ACC112 (cell line): ENCODE data around the gene MTFR1L.

Source experiments
- H2AFZ ChIP-seq: fragments of 200-600 bp; sonication (generic); one replicate; pipeline ENCODE4 v1.6.0; 2017; ENCODE audit warnings: antibody characterized with exemption, low read length; ENCODE audit not compliant: unreplicated experiment
- H3K27ac ChIP-seq: fragments of 200-600 bp; sonication (generic); 2 replicates; pipeline ENCODE4 v1.5.1; 2014; ENCODE audit warnings: low read depth, mild to moderate bottlenecking, antibody characterized with exemption, low read length, moderate library complexity
- H3K27me3 ChIP-seq: fragments of 200-600 bp; sonication (generic); 2 replicates; pipeline ENCODE4 v1.6.1; 2014; ENCODE audit warnings: mild to moderate bottlenecking, antibody characterized with exemption, low read length, moderate library complexity, mixed read lengths; ENCODE audit not compliant: insufficient read depth
- H3K36me3 ChIP-seq: fragments of 200-600 bp; sonication (generic); 2 replicates; pipeline ENCODE4 v1.6.1; 2016; ENCODE audit warnings: mild to moderate bottlenecking, antibody characterized with exemption, low read length, moderate library complexity, mixed read lengths; ENCODE audit not compliant: insufficient read depth
- H3K4me1 ChIP-seq: fragments of 200-600 bp; sonication (generic); one replicate; pipeline ENCODE4 v1.6.1; 2016; ENCODE audit warnings: low read length, mixed read lengths; ENCODE audit not compliant: insufficient read depth, unreplicated experiment, control insufficient read depth
- H3K4me3 ChIP-seq: fragments of 200-600 bp; sonication (generic); 2 replicates; pipeline ENCODE4 v1.5.1; 2014; ENCODE audit warnings: mild to moderate bottlenecking, low read depth, low read length
- H3K79me2 ChIP-seq: fragments of 200-600 bp; sonication (generic); one replicate; pipeline ENCODE4 v1.6.0; 2016; ENCODE audit warnings: low read length; ENCODE audit not compliant: control insufficient read depth, unreplicated experiment, insufficient read depth

The MTFR1L gene

DNA sequence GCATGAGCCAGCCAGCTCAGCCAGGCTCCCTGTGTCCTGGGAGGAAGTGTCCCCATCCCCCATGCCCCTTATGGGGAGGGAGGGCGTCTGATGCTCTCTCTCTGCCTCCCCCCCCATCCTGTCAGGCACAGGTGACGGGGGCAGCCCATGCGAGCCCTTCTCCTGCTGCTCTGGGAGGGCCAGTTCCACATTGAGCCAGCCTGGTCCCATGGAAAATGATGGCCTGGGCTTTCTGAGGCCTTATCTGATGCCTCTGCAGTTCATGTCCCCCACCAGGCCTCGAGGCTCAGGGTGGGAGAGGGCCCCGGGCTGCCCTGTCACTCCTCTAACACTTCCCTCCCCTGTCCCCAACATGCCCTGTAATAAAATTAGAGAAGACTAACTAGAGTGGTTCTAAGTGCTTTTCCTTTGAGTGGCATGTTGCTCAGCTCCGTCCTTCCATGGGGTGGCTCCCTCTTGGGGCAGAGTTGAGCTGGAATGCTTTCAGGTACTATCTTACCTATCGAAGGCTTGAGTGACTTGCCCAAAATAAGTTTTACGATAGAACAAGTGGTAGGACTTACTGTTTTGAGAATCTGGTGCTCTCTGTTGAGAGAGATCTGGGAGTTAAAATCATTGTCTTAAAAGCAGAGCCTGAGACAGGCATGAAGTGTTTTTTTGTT lies 1.8 kb upstream of the MTFR1L start:
- Histone ChIP-seq H3K27ac (0 out of 2 replicates have a peak overlapping the region, but pooled peaks have one; percentile 2), H3K27me3 (no peaks in the 10 kb centered on the region), H3K36me3 (no peaks in the 10 kb centered on the region), H3K4me3 (peak overlapping the region; percentile 88; the same call in 1 of the 2 replicates), H2AFZ (no peak overlapping the region), H3K4me1 (peaks cover 29% of the 10 kb centered on the region), H3K79me2 (peaks cover 29% of the 10 kb centered on the region)

DNA sequence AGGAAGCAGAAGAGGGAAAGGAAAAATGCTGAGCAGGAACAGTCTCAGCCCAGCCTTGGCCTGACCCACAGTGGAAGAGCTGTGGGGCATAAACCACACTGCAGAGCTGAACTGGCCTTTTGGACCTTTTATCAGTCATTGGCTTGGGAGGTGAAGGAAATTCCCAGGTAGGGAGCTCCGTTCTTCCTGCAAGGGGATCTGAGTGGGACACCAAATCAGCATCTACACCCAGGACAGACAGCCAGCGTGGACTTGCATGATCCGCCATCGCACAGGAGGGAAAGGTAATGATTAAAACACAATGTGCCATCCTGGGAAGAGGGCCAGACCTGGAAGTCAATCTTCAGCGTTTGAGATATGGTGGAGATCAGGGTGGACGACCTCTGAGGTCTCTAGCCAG lies 1.2 kb upstream of the MTFR1L start:
- Histone ChIP-seq H3K27me3 (no peaks in the 10 kb centered on the region), H3K27ac (0 out of 2 replicates have a peak overlapping the region, but pooled peaks have one; percentile 2), H3K36me3 (no peaks in the 10 kb centered on the region), H2AFZ (no peak overlapping the region), H3K79me2 (peaks cover 34% of the 10 kb centered on the region), H3K4me3 (peak overlapping the region; percentile 88), H3K4me1 (peaks cover 29% of the 10 kb centered on the region)

GRCh38 chr1:25820247-25821111 lies 725 bp downstream of the MTFR1L start:
- Histone ChIP-seq H3K4me3 (peak overlapping the region; percentile 88), H3K4me1 (peaks cover 29% of the 10 kb centered on the region), H3K79me2 (peaks cover 34% of the 10 kb centered on the region), H3K36me3 (no peaks in the 10 kb centered on the region), H3K27ac (peak overlapping the region; percentile 71), H2AFZ (peak overlapping the region; percentile 78), H3K27me3 (no peaks in the 10 kb centered on the region)

GRCh38 chr1:25821112-25821476 lies 1.3 kb downstream of the MTFR1L start:
- no peak overlapping the region for H2AFZ ChIP-seq
- no peaks in the 10 kb centered on the region for H3K36me3 ChIP-seq
- no peaks in the 10 kb centered on the region for H3K27me3 ChIP-seq
- peaks cover 34% of the 10 kb centered on the region for H3K79me2 ChIP-seq
- peak overlapping the region; percentile 6; the same call in 1 of the 2 replicates for H3K27ac ChIP-seq
- H3K4me1 ChIP-seq, result peaks cover 29% of the 10 kb centered on the region
- peak overlapping the region; percentile 88 for H3K4me3 ChIP-seq

- Histone ChIP-seq H2AFZ (no peak overlapping the region), H3K79me2 (peaks cover 34% of the 10 kb centered on the region), H3K4me1 (peaks cover 29% of the 10 kb centered on the region), H3K4me3 (peak overlapping the region; percentile 88), H3K27me3 (no peaks in the 10 kb centered on the region), H3K27ac (no peak overlapping the region), H3K36me3 (no peaks in the 10 kb centered on the region)
Measured at GRCh38 chr1:25821630-25822091, 1.9 kb downstream of the MTFR1L start.

- Histone ChIP-seq H3K27me3 (no peaks in the 10 kb centered on the region), H2AFZ (no peak overlapping the region), H3K4me3 (no peak overlapping the region), H3K4me1 (peaks cover 13% of the 10 kb centered on the region), H3K27ac (no peak overlapping the region), H3K79me2 (peaks cover 27% of the 10 kb centered on the region), H3K36me3 (peaks cover 22% of the 10 kb centered on the region; the same call in 1 of the 2 replicates)
Measured at GRCh38 chr1:25825605-25826004, 5.9 kb downstream of the MTFR1L start.

GRCh38 chr1:25826571-25826970 lies 6.8 kb downstream of the MTFR1L start:
- no peaks in the 10 kb centered on the region for H3K27me3 ChIP-seq
- H2AFZ ChIP-seq, result no peak overlapping the region
- no peak overlapping the region for H3K27ac ChIP-seq
- peaks cover 6% of the 10 kb centered on the region for H3K4me1 ChIP-seq
- peaks cover 18% of the 10 kb centered on the region for H3K79me2 ChIP-seq
- H3K4me3 ChIP-seq, result no peak overlapping the region
- peaks cover 29% of the 10 kb centered on the region; the same call in 1 of the 2 replicates for H3K36me3 ChIP-seq

GRCh38 chr1:25828491-25828890 lies 8.7 kb downstream of the MTFR1L start:
- H3K27ac ChIP-seq, result no peak overlapping the region
- no peak overlapping the region for H2AFZ ChIP-seq
- H3K79me2 ChIP-seq, result peaks cover under 1% of the 10 kb centered on the region
- no peaks in the 10 kb centered on the region for H3K4me1 ChIP-seq
- H3K27me3 ChIP-seq, result no peaks in the 10 kb centered on the region
- no peak overlapping the region for H3K4me3 ChIP-seq
- H3K36me3 ChIP-seq, result peaks cover 41% of the 10 kb centered on the region

DNA sequence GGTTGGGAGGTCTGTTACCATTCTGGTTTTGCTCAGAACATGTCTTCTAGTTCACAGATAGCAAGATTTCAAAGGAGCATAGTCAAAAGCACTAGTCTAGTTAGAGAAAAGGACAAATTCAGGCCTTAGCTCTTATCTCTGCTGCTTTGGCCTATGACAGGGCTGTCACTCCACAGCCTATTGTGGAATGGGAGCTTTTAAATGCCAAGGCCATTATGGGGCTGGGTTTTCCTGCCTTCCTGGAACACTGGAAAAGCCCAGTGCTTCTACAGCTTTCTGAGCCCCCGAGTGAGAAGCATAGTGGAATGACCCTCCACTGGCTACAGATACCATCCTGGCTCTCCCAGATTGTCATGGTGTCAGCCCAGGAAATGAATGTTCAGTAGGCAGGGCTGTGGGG lies 9.3 kb downstream of the MTFR1L start:
- no peaks in the 10 kb centered on the region for H3K79me2 ChIP-seq

DNA sequence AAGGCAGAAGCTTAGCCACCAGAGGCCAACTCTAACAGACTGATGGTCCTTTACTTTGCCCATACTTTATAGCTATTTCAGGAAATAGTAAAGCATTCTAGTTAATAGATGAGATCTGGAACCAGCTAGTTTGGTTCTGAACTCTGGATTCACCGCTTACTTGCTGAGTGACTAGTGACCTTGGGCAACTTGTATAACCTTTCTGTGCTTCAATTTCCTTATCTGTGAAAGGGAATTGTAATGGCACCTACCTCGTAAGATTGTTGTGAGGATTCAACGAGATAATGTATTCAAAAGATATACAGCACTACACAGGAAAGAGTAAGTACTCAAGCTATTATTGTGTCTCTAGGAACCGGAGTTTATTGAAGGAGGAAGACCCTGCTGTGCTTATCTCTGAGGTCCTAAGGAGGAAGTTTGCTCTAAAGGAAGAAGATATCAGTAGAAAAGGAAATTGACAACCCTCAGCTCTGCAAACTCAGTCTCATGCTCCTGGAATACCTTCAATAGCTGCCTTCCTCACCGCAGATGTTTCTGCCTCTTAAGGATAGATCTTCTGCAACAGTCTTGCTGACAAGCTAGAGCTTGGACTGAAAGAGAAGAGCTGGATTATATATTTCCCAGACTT lies 11.9 kb downstream of the MTFR1L start:
- H3K27me3 ChIP-seq, result no peaks in the 10 kb centered on the region
- H3K4me3 ChIP-seq, result no peak overlapping the region
- no peak overlapping the region for H2AFZ ChIP-seq
- H3K27ac ChIP-seq, result no peak overlapping the region
- peaks cover 47% of the 10 kb centered on the region for H3K36me3 ChIP-seq
- no peaks in the 10 kb centered on the region for H3K4me1 ChIP-seq
- H3K79me2 ChIP-seq, result no peaks in the 10 kb centered on the region

More for the DNA sequence above, 9.3 kb downstream of the MTFR1L start:
- Histone ChIP-seq H3K27ac (no peak overlapping the region), H3K36me3 (peaks cover 44% of the 10 kb centered on the region), H3K27me3 (no peaks in the 10 kb centered on the region), H3K4me1 (no peaks in the 10 kb centered on the region), H3K4me3 (no peak overlapping the region), H2AFZ (no peak overlapping the region)
